Right atrium auricular region (tissue), 2 donors: ENCODE results near the gene FHIT. TPM values are rescaled to one million over a fixed set of nuclear protein-coding genes. Genes with fewer than 3 reads are reported as not detected.

Experiments
- DNase-seq: peaks from one replicate; pipeline ENCODE4 v3.0.0-alpha.2; 2019; ENCODE audit warnings: low spot score
- H3K27ac ChIP-seq, 2 donors: fragments of 200-600 bp; sonication (generic); 1 replicate in 1 of 2; 2 replicates in 1 of 2; pipeline ENCODE4 v1.5.1; 2016 to 2019
- H3K27me3 ChIP-seq, 2 donors: fragments of 200-600 bp; sonication (generic); one replicate each; pipeline versions ENCODE4 v1.5.1 to v1.6.0; 2017 to 2019
- H3K36me3 ChIP-seq: fragments of 200-600 bp; sonication (generic); one replicate; pipeline ENCODE4 v1.5.1; 2016
- H3K4me1 ChIP-seq, 2 donors: fragments of 200-600 bp; sonication (generic); one replicate each; pipeline versions ENCODE4 v1.5.1 to v1.6.0; 2017 to 2019
- H3K4me3 ChIP-seq, 2 donors: fragments of 200-600 bp; sonication (generic); 1 replicate in 1 of 2; 2 replicates in 1 of 2; pipeline ENCODE4 v1.5.1; 2017 to 2019; ENCODE audit warnings: mild to moderate bottlenecking in 1 of 2, moderate library complexity in 1 of 2
- H3K9me3 ChIP-seq, 2 donors: fragments of 200-600 bp; sonication (generic); one replicate each; pipeline ENCODE4 v1.5.1; 2019
- total RNA-seq, 2 donors: library from RNA; depleted of rRNA; stranded (reverse); fragments of >200 nt; gene quantifications; one replicate each; pipeline ENCODE4 v1.1.0, GENCODE V29; 2016
- TF ChIP-seq, protein P1 (sequence below), 2 donors: fragments of 200-600 bp; sonication (generic); IDR thresholded peaks; one replicate each; pipeline ENCODE4 v1.5.1; 2019; ENCODE audit warnings: antibody characterized with exemption in 2 of 2

Gene FHIT
- total RNA-seq, 2 donors from 2014 or later: 10.4 to 11.0 TPM

DNA sequence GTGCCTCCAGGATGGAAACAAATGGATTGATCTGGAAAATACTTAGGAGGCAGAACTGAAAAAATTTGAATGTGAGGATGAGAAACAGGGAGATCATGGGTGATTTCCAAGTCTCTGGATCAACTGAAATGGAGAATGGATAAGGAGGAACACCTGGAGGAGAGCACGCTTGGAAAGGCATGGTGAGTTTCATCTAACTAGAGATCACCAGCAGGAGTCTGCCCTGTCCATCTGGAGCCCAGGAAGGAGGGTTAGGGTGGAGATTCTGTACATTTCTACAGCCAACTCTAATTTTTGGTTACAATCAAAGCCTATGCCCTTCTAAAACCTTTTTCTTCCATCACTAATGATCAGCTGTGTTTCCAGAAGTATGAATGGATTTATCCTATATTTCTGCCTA, 1205.6 kb downstream of the FHIT start:
- H3K4me1 ChIP-seq: no peaks in the 10 kb centered on the region
- no peaks in the 10 kb centered on the region for H3K9me3 ChIP-seq
- H3K27ac ChIP-seq: no peak overlapping the region
- no peaks in the 10 kb centered on the region for H3K36me3 ChIP-seq
- DNase-seq: no peak
- H3K4me3 ChIP-seq: no peak overlapping the region
- TF ChIP-seq, protein P1, sequence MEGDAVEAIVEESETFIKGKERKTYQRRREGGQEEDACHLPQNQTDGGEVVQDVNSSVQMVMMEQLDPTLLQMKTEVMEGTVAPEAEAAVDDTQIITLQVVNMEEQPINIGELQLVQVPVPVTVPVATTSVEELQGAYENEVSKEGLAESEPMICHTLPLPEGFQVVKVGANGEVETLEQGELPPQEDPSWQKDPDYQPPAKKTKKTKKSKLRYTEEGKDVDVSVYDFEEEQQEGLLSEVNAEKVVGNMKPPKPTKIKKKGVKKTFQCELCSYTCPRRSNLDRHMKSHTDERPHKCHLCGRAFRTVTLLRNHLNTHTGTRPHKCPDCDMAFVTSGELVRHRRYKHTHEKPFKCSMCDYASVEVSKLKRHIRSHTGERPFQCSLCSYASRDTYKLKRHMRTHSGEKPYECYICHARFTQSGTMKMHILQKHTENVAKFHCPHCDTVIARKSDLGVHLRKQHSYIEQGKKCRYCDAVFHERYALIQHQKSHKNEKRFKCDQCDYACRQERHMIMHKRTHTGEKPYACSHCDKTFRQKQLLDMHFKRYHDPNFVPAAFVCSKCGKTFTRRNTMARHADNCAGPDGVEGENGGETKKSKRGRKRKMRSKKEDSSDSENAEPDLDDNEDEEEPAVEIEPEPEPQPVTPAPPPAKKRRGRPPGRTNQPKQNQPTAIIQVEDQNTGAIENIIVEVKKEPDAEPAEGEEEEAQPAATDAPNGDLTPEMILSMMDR (IDR thresholded peaks at IDR 0.05): no peak
- H3K27me3 ChIP-seq: no peaks in the 10 kb centered on the region

- H3K27ac ChIP-seq: no peak overlapping the region
- TF ChIP-seq, protein P1 (IDR thresholded peaks at IDR 0.05): no peak
Observed at GRCh38 chr3:60036803-60037202, 1214.4 kb downstream of the FHIT start.

GRCh38 chr3:60033901-60034453, 1217.3 kb downstream of the FHIT start:
- Histone ChIP-seq H3K27ac (no peak overlapping the region), H3K27me3 (no peaks in the 10 kb centered on the region), H3K9me3 (no peaks in the 10 kb centered on the region), H3K36me3 (no peaks in the 10 kb centered on the region), H3K4me3 (no peak overlapping the region), H3K4me1 (no peaks in the 10 kb centered on the region)
- no peak for DNase-seq
- TF ChIP-seq, protein P1 (IDR thresholded peaks at IDR 0.05): no peak

More at GRCh38 chr3:60036803-60037202, 1214.4 kb downstream of the FHIT start:
- no peaks in the 10 kb centered on the region for H3K36me3 ChIP-seq
- no peaks in the 10 kb centered on the region for H3K4me1 ChIP-seq
- H3K27me3 ChIP-seq: no peaks in the 10 kb centered on the region
- H3K4me3 ChIP-seq: no peak overlapping the region
- no peak for DNase-seq
- no peaks in the 10 kb centered on the region for H3K9me3 ChIP-seq

- DNase-seq: no peak
- H3K4me1 ChIP-seq: no peaks in the 10 kb centered on the region
- no peaks in the 10 kb centered on the region for H3K27me3 ChIP-seq
- H3K4me3 ChIP-seq: no peak overlapping the region
- no peaks in the 10 kb centered on the region for H3K9me3 ChIP-seq
- no peak overlapping the region for H3K27ac ChIP-seq
- TF ChIP-seq, protein P1 (IDR thresholded peaks at IDR 0.05): no peak
- H3K36me3 ChIP-seq: no peaks in the 10 kb centered on the region
Observed at GRCh38 chr3:60030982-60031381, 1220.3 kb downstream of the FHIT start.

DNA sequence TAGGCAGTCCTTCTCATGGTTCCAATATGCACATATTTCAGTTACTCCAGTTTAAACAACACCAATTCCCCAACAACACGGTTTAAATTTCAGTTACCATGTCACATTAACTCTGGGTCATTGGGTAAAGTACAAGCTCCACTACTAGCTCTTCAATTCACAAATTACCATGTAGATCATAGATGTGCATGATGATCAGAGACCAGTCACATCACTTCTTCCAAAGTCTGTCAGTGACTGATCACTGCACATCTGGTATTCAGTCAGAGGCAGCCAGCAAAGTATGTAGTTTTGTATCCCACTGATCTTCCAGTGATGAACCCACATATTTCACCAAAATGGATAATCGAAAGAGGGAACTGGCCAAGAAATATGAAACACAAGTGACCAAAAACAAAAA, 1223.0 kb downstream of the FHIT start:
- Histone ChIP-seq H3K27ac (no peak overlapping the region), H3K27me3 (no peaks in the 10 kb centered on the region), H3K4me3 (no peak overlapping the region), H3K36me3 (no peaks in the 10 kb centered on the region), H3K9me3 (no peaks in the 10 kb centered on the region), H3K4me1 (no peaks in the 10 kb centered on the region)
- TF ChIP-seq, protein P1 (IDR thresholded peaks at IDR 0.05): no peak
- no peak for DNase-seq

- Histone ChIP-seq H3K4me1 (no peaks in the 10 kb centered on the region), H3K4me3 (no peak overlapping the region), H3K27ac (no peak overlapping the region), H3K27me3 (no peaks in the 10 kb centered on the region), H3K36me3 (no peaks in the 10 kb centered on the region), H3K9me3 (no peaks in the 10 kb centered on the region)
- TF ChIP-seq, protein P1 (IDR thresholded peaks at IDR 0.05): no peak
- no peak for DNase-seq
Observed at GRCh38 chr3:60027335-60027734, 1223.9 kb downstream of the FHIT start.
